Tibial artery (tissue), 4 donors: Measurements from ENCODE around the gene ZC3H7B.

Experiments used
- DNase-seq, 2 donors: peaks; one replicate each; pipeline ENCODE4 v3.0.0-alpha.2; 2019
- H3K27ac ChIP-seq, 2 donors: fragments of 200-600 bp; sonication (generic) in 1 of 2; 1 replicate in 1 of 2; 2 replicates in 1 of 2; pipeline ENCODE4 v1.5.1; 2018 to 2019; ENCODE audit warnings: mild to moderate bottlenecking in 1 of 2
- H3K27me3 ChIP-seq, 2 donors: fragments of 200-600 bp; sonication (generic) in 1 of 2; one replicate each; pipeline versions ENCODE4 v1.5.1 to v1.6.0; 2016 to 2019
- H3K36me3 ChIP-seq, 3 donors: fragments of 200-600 bp; sonication (generic) in 2 of 3; one replicate each; pipeline ENCODE4 v1.5.1; 2016 to 2019; ENCODE audit warnings: mild to moderate bottlenecking in 2 of 3
- H3K4me1 ChIP-seq, 4 donors: fragments of 200-600 bp; sonication (generic) in 2 of 4; 1 replicate in 3 of 4; 2 replicates in 1 of 4; pipeline ENCODE4 v1.5.1; 2016 to 2019
- H3K4me3 ChIP-seq, 2 donors: fragments of 200-600 bp; sonication (generic) in 1 of 2; 1 replicate in 1 of 2; 2 replicates in 1 of 2; pipeline ENCODE4 v1.5.1; 2018 to 2019; ENCODE audit warnings: mild to moderate bottlenecking in 2 of 2
- H3K9me3 ChIP-seq, 3 donors: fragments of 200-600 bp; sonication (generic) in 1 of 3; one replicate each; pipeline ENCODE4 v1.5.1; 2016 to 2019
- CTCF ChIP-seq, 2 experiments: fragments of 200-600 bp in 1 of 2; fragments of 450-650 bp in 1 of 2; IDR thresholded peaks; one replicate each; pipeline ENCODE4 v1.5.1; 2017 to 2019; ENCODE audit warnings: antibody characterized with exemption in 2 of 2, mild to moderate bottlenecking in 1 of 2, moderate library complexity in 1 of 2
- intact Hi-C: fragments of 100-400 bp; cut with DNase I; formaldehyde crosslinking; loops from one replicate; pipeline ENCODE4 v1.15.0; 2023; ENCODE audit warnings: low total_unique reads

Gene ZC3H7B

GRCh38 chr22:41377846-41378245 lies 76.5 kb downstream of the ZC3H7B start:
- H3K27me3 ChIP-seq, result no peaks in the 10 kb centered on the region
- no peaks in the 10 kb centered on the region for H3K9me3 ChIP-seq
- TF ChIP-seq CTCF (IDR thresholded peaks at IDR 0.05), result no peak
- H3K4me1 ChIP-seq, result peaks cover 0 to 17% (median 14%) of the 10 kb centered on the region in 4 donors
- no peak overlapping the region for H3K4me3 ChIP-seq
- no peak for DNase-seq
- intact Hi-C loops, result no loop called here
- H3K36me3 ChIP-seq, result peaks cover 0 to 15% (median 0%) of the 10 kb centered on the region in 3 donors
- H3K27ac ChIP-seq, result peak overlapping the region in 1 of 2 donors; percentile 8

- Histone ChIP-seq H3K27me3 (no peaks in the 10 kb centered on the region), H3K36me3 (peaks cover 0 to 7% (median 0%) of the 10 kb centered on the region in 3 donors), H3K4me3 (peak overlapping the region; percentile 75 to 98), H3K9me3 (no peaks in the 10 kb centered on the region), H3K4me1 (peaks cover 0 to 29% (median 28%) of the 10 kb centered on the region in 4 donors), H3K27ac (peak overlapping the region; percentile 96 to 100)
- peak; percentile 88 to 95 for DNase-seq
- TF ChIP-seq CTCF (IDR thresholded peaks at IDR 0.05), result no peak
- intact Hi-C loops, result no loop called here
These were observed 79.6 kb downstream of the ZC3H7B start for GRCh38 chr22:41380993-41381328.

GRCh38 chr22:41381329-41382097 lies 80.2 kb downstream of the ZC3H7B start, which contains the start of gene TEF:
TSS of gene TEF (plus strand) at chr22:41381942. CDS start at chr22:41382045, 103 bp downstream.
- H3K4me1 ChIP-seq, result peaks cover 0 to 29% (median 28%) of the 10 kb centered on the region in 4 donors
- peaks cover 0 to 7% (median 0%) of the 10 kb centered on the region in 3 donors for H3K36me3 ChIP-seq
- H3K27me3 ChIP-seq, result no peaks in the 10 kb centered on the region
- peak within 1 kb of the TSS; percentile 96 to 100 for H3K27ac ChIP-seq
- no peaks in the 10 kb centered on the region for H3K9me3 ChIP-seq
- TF ChIP-seq CTCF (IDR thresholded peaks at IDR 0.05), result no peak
- peak within 1 kb of the TSS; percentile 75 to 98 for H3K4me3 ChIP-seq
- intact Hi-C loops, result no loop called here
- DNase-seq, result peak; percentile 99 to 100

GRCh38 chr22:41382098-41382578 lies 80.8 kb downstream of the ZC3H7B start:
- DNase-seq, result peak; percentile 74 to 91
- Histone ChIP-seq H3K4me1 (peaks cover 0 to 29% (median 28%) of the 10 kb centered on the region in 4 donors), H3K4me3 (peak overlapping the region; percentile 75 to 98), H3K36me3 (peaks cover 1 to 8% (median 2%) of the 10 kb centered on the region in 3 donors), H3K27ac (peak overlapping the region; percentile 96 to 100), H3K9me3 (no peaks in the 10 kb centered on the region), H3K27me3 (no peaks in the 10 kb centered on the region)
- no peak for TF ChIP-seq CTCF (IDR thresholded peaks at IDR 0.05)
- intact Hi-C loops, result no loop called here

GRCh38 chr22:41382610-41383009 lies 81.3 kb downstream of the ZC3H7B start:
- intact Hi-C loops, result no loop called here
- no peaks in the 10 kb centered on the region for H3K27me3 ChIP-seq
- DNase-seq, result no peak
- H3K4me1 ChIP-seq, result peaks cover 0 to 29% (median 28%) of the 10 kb centered on the region in 4 donors
- H3K27ac ChIP-seq, result peak overlapping the region; percentile 96 to 100
- peak overlapping the region; percentile 75 to 98 for H3K4me3 ChIP-seq
- TF ChIP-seq CTCF (IDR thresholded peaks at IDR 0.05), result no peak
- H3K9me3 ChIP-seq, result no peaks in the 10 kb centered on the region
- peaks cover 6 to 13% (median 7%) of the 10 kb centered on the region in 3 donors for H3K36me3 ChIP-seq
